ENCODE data around the gene TUBB1. TPM values are rescaled to one million over a fixed set of nuclear protein-coding genes. Genes with fewer than 3 reads are reported as not detected.

The TUBB1 gene
- polyA plus RNA-seq, 1 donor: 0.67 TPM

DNA sequence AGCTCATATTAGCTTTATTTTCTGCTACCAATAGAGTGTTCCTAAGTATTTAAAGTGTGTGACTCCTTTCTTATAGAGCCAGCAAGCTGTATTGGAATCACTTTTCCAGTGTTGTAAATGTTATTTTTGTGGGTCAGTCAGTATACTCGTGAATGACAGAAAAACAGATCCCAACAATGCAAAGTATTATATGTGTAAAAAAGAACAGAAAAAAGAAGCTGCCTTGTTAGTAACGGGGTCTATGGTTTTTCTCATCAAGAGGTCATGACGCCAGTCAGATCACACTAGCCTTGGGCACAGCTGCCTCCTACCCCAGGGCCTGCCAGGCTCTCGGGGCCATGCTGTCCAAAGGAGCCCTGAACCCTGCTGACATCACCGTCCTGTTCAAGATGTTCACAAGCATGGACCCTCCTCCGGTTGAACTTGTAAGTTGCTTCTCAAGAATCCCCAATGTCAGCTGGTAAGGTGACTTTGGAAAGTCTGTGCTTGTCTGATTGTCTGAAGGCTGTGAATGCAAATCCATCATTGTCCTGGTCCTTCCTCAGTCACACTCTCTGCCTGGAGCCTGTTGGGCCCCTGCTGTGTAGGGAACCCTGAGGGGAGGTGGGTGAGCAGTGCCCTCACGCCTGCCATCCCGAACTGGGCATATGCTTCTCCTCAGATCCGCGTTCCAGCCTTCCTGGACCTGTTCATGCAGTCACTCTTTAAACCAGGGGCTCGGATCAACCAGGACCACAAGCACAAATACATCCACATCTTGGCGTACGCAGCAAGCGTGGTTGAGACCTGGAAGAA, 28.4 kb upstream of the TUBB1 start:
- no peak for DNase-seq

DNA sequence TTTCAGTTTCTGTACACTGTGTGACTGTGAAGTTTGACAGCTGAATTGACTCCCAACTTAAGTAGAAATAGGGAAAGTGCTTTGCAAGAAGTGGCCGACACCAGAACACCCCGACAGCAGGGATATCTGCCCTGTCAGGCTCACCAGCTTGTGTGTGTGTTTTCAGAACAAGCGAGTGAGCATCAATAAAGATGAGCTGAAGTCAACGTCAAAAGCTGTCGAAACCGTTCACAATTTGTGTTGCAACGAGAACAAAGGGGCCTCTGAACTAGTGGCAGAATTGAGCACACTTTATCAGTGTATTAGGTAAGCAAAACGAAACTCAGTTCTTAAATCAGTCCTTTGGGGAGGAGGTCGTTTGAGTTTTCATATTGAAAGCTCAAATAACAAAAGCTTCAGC, 27.5 kb upstream of the TUBB1 start:
- DNase-seq: no peak

DNA sequence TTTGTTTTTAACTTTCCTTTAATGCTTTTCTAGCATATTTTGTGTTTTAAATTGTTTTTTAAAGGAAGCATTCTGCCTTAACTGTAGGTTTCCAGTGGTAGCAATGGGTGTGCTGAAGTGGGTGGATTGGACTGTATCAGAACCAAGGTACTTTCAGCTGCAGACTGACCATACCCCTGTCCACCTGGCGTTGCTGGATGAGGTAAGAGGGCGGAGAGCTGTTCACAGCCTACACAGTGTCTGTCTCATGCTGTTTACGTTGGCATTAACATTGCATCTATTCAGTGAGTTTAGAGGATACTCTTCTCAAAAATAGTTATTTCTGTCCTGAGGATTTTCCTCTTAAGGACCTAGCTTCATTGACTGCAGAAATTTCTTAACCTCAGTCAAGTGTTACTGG, 26.3 kb upstream of the TUBB1 start:
- DNase-seq: no peak

DNA sequence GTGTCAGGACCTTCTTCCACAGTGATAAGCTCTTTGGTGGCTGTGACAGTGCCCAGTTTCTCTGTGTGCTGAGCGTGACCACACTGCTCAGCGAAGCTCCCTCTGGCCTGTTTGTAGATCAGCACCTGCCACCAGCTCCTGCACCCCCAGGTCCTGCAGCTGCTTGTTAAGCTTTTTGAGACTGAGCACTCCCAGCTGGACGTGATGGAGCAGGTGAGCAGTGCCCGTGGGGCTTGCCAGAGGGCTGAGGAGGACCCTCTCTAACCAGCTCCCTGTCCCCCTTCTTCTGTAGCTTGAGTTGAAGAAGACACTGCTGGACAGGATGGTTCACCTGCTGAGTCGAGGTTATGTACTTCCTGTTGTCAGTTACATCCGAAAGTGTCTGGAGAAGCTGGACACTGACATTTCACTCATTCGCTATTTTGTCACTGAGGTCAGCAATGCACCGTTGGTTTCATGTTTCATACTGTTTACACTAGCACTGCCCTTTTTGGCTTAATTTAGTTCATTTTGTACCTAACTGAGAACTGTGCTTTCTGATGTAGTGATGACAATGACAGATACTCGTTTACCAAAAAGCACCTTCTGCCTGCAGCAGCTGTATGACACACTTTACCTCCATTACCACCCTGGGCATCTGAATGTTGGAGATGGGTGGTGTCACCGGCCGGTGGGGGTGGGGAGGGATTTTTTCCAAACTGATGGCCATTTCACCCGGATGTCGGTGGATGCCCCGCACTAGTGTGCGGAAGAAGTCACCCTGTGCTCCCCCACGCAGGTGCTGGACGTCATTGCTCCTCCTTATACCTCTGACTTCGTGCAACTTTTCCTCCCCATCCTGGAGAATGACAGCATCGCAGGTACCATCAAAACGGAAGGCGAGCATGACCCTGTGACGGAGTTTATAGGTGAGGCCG, 25.6 kb upstream of the TUBB1 start:
- DNase-seq: no peak

DNA sequence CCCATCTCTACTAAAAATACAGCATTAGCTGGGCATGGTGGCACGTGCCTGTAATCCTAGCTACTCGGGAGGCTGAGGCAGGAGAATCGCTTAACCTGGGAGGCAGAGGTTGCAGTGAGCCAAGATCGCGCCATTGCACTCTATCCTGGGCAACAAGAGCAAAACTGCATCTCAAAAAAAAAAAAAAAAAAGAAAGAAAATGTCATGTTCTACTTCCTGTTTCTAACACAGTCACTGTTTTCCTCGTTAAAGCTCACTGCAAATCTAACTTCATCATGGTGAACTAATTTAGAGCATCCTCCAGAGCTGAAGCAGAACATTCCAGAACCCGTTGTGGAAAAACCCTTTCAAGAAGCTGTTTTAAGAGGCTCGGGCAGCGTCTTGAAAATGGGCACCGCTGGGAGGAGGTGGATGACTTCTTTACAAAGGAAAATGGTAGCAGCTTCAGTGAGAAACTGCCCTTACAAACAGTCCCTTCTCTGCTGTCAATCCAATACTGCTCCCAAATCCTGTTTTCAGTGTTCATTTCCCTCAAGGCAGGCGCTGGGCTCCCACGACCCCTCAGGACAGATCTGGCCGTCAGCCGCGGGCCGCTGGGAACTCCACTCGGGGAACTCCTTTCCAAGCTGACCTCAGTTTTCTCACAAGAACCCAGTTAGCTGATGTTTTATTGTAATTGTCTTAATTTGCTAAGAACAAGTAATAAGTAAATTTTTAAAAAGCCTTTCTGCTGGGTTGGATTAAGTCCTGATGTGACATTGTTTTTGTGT, 24.7 kb upstream of the TUBB1 start:
- no peak for DNase-seq

DNA sequence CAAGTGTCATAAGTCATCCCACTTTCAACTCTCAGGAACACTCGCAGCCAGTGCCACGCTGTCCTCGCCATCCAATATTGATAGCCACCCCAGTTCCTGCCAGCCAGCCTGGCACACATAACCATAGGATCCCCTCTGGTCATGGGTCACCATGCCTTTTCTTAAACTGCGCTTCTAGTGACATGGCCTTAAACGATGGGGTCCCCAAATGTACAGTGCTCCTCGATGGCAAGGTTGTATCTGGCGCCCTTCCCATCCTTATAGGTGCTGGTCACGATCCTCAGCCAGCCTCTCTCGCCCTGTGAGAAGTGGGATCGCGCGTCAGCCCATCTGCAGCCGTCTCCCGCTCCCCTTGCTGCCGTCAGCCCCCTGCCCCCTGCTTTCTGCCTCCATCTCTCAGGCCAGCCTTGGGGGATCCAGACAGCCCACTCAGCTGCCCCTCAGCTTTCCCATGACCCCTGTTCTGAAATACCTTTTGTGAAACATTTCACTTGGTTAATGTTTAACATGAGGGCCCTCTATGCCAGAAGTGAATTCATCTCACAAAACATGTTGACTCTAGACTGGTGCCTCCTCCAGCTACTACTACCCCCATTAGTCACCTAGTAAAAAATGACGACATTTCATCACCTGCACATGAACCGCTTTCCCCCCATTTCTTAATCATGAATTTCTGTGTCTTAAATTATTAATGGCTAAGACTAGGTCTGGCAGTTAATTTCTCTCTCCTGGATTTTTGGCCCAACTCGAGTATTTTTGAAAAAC, 23.6 kb upstream of the TUBB1 start:
- no peak for DNase-seq

DNA sequence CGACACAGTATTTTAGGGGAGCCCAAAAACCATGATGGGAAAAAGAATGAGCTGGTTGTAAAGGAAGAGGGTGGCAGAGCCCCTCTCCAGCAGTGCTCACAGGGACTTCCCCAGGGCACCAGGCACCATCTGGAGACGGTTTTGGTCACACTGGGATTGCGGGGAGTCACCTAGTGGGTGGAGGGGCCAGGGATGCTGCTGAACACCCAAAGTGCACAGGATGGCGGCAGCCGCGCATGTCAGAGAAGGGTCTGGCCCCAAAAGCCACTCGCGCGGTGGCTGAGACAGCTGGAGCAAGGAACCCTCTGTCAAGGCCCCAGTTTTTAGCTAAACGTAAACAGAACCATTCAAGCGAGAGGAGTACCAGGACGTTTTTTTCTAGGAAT, 23.0 kb upstream of the TUBB1 start:
- no peak for DNase-seq

DNA sequence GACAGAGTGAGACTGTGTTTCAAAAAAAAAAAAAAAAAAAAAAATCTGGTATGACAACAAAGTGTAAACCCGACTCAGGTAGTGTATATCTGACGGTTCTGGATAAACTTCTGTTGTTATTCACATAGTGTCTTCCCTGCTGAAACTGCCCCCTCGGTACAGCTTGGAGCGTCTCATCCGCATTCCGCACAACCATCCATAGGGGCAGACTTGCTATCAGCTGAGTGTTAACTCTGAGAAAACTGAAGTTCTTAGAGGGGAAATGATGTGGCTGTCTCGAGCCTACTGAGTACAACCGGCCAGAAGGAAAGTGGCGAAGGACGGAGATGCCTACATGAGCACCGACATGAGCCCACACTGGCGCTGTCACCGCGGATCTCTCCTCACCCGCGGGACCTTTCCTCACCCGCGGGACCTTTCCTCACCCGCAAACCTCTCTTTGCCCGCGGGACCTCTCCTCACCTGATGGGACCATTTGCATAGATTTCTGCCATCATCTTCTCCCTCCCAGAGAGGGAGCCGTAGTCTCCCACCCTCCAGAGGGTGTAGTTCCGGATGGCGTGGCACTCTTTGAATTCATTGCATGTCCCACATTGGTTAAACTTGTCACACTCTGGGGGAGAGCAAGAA, 22.0 kb upstream of the TUBB1 start:
- DNase-seq: no peak

DNA sequence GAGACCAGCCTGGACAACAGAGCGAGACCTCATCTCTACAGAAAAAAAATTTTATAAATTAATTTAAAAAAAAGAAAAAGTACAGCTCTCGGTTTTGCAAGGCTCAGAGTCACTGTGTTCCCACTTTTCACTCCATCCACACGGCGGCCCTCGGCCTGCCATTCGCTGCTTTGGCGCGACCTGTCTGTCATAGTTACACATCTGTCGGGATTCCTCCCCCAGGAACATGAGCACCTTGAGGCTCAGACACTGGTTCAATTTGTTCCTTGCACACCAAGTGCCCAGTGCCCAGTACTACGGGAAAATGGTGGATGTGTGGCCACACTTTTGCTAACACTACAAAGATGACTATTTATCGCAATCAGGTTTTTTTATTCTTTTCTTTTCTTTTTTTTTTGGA, 20.6 kb upstream of the TUBB1 start:
- no peak for DNase-seq

DNA sequence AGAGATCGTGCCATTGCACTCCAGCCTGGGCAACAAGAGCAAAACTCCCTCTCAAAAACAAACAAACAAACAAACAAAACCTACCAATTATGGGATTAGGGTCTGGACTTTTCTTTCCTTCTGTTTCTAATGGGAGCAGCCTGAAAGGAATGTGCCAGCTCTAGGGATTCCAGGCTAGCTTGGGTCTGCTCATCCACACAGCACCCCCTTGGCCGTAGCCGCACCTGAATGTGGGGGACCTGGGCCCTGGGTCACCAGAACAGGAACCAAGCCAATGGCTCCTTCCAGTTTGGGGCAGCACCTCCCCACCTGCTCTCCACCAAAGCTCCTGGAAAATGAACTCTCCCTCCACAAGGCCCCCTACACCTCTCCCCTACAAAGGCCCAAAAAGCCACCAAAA, 18.9 kb upstream of the TUBB1 start:
- no peak for DNase-seq

DNA sequence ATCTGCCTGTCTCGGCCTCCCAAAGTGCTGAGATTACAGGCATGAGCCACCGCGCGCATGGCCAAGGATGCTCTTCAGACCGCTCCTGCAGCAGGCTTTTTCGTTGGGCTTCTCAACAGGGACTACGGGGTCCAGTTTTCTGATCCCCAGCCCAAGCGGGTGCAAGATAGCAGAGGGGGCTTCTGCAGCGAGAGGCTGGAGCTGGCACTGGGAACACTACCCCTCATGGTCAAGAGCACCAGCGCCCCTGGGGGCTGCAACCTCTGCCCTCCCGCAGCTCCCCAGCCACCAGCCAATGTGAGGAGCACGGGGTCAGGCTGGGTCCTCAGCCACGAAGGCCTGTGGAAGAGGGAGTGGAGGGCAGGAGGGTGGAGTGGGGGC, 18.2 kb upstream of the TUBB1 start:
- no peak for DNase-seq

DNA sequence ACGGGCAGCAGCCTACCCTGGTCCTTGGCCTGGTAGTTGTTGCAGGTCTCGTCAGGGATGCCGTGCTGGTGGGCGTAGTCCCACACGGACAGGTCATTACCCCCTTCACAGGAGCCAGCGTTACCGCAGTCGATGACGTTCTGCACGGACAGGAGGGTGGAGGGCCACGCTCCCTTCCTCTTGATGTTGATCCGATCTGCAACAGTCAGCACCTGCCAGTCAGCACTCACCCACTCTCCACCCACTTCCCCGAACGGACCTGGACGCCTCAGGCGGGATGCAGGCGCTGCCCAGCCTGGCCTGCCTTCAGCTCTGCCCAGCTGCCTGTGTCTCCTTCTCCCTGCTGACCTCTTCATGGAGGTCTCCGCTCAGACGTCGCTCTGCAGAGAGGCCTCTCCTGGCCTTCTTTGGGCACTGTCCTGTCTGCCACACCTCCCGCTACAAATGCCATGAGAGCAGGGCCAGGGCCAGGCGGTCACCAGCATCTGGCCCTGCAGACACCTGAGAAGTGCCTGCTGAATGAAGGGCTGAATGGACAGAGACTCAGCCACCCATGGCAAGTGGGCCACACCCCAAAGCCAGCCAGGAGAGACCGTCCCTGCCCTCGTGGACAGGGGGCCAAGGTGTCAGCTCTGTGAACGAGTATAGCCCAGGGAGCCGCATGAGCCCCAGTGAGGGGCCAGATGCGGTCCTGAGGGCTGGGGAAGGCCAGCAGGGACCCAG, 17.6 kb upstream of the TUBB1 start:
- no peak for DNase-seq

DNA sequence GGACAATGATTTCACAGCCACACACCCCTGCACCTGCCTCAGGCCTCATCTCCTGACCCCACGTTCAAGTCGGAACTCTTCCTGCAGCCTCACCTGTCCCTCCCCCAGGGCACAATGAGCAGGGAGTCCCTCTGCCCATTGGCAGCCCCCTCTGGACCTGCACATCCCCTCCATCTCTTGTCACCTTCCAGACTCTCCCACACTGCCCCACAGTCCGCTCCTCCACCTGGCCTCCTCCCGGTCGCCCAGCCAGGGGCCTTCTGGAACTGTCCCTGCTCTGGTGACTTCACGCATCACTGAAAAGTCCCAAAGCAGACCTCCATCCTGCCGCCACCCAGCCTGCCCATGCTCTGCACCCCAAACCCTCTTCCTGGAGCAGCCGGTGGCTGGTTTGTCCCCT, 16.8 kb upstream of the TUBB1 start:
- no peak for DNase-seq

DNA sequence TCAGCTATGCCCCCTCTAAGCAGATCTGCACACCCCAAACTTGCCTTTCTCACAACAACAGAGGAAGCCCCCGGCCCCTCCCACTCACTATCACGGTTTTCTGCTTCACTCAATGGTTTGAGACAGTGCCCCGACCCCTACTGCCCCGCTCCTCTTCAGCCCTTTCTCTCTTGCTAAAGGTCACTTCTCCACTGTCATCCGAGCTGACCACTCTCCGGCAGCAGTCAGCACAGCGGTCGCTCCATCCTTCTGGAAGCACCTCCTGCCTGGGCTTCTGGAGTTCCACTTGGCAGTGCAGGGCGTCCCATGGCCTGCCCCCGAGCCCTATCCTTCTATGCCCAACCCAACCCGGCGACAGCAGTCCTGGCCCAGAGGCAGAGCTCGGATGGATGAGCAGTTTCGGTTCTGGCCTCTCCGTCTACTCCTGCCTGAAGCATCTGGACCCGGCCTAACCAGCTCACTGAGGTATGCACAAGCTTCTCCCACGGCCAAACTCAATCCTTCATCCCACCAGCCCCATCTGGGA, 16.3 kb upstream of the TUBB1 start:
- no peak for DNase-seq

DNA sequence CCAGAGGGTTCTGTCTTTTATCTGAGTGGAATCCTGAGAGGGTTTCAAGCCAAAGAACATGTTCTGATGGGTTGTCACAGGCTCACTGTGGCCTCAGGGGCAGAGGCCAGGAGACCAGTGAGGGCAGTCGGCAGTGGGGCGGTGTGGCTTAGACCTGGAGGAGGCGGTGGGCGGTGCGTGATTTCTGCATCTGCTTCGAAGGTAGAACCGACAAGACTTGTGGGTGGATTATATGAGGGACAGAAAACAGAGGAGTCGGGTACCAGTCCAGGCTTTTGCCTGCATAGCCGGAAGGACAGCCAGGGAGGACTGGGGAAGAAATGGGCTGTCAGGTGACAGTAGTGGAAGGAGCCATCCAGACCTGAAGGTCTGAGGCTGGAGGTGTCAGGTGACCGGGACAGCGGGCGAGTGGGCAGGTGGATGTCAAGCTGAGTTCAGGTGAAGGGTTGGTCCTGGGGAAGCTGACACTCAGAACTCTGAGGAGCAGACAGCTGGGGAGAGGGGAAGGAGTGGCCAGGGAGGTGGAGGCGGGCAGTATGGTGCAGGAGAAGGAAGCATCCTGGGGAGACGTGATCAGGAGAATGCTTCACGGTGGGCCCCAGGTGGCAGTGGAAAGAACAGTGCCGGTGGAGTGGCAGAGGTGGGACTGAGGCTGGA, 15.3 kb upstream of the TUBB1 start:
- DNase-seq: no peak

DNA sequence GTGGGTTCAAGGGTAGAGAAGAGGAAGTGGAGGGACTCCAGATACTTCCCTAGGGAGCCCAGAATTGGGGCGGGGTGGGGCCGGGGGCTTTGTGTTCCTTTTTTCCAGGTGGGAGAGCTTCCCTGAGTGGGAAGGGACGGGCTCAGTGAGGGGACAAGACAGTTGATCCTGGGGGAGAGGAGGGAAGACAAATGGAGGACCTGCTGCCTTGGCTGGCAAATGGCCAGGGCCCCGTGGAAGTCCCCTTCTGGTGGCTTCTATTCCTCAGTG, 14.8 kb upstream of the TUBB1 start:
- DNase-seq: no peak

DNA sequence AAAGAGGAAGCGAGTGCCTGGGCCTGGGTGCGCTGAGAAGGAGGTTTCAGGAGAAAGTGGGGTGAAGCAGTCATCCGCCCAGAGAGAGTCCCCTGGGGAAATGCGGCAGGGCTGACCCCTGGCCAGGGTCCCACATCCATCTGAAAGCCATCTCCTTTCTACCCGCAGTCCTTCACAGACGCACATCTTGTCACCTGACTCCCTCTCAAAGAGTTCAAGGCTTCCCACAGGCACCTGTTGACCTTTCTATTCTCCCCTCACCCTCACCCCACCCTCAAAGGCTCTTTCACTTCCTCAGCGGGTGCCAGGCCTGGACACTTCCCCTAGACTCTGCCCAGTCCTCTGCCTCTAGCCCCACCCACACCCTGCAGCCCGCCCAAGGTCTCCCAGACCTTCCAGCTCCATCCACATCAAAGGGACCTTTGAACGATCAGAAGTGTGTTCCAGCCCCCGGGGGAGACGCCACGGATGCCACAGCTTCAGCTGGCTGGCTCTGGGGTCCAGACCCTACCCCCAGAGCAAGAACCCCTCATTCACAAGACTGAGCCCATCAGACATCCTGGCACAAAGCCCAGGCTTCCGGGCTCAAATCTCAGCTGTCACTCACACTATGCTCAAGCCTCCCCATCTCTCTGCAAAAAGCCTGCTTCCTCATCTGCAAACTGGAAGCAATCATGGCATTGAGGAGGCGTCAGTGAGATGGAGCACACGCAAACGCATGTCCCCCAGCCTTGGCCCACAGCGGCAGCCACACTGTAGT, 14.3 kb upstream of the TUBB1 start:
- peak; percentile 34 for DNase-seq

DNA sequence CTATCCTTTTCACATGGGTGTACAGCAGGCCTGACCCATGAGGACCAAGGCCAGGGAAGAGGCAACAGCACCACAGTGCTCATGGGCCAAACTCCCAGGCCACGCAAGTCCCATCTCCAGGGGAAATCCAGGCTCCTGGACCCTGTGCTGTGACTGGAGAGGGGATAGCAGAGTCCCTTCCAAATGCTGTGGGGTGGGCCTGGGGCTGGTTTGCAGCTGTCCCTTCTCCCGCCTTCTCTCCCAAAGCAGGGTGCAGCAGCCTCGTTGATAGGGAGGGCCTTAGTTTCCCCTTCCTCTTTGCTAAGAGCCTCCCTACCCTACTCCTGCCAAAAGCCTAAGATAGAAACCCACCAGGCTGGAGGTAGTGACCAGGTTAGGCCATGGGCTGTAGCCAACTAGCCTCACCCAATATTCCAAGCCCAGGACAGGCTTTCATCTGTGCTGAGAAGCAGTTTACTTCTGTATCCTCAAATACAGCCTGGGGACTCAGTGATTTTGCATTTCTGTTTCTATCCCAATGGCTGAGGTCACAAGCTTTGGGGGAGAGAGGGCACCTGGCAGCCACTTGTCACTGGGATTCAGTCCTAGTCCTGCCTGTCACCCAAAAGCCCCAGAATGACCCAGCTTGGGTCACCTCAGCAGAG, 13.6 kb upstream of the TUBB1 start:
- no peak for DNase-seq

DNA sequence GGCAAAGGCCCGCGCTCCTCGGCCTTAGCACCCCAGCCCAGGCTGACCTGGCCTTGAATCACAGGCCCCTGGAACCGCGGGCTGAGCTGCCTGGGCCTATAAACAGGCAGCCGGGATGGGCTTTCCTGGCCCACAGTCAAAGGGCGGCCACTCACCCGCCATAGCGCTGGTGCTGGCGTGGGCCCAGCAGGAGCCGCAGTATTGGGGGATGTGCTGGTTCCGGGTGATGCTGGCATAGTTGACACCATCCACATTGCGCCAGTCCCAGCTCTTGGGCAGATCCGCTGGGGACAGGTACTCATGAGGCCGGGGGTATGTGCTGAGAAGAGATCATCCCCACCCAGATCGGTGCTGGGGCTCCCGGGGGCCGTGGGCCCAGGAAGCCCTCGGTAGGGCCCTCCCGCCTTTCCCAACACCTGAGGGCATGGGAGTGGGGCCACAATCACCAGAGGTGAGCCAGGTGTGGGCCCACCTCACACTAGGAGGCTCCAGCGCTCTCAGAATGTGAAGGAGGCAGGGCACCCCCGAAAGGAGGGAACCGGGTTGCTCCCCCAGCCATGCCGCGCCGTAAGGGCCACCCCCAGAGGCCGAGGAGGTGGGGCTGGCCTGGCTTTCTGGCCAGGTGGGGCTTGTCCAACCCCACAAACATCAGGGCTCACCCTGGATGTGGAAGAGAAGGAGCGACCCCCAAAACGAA, 12.9 kb upstream of the TUBB1 start:
- DNase-seq: no peak
